Stimulated activated CD4-positive, alpha-beta T cell treated with anti-CD3 and anti-CD28 coated beads, Interleukin-2, amount 100 ng/mL, for 48 hours (primary cell): ENCODE results near the gene ZNHIT2.

ENCODE experiments used
- DNase-seq, 2 donors: peaks; one replicate each; pipeline ENCODE4 v3.0.0-alpha.2; 2020

ZNHIT2 gene

GRCh38 chr11:65067446-65067845 is 50.1 kb downstream of the ZNHIT2 start:
- no peak for DNase-seq

- DNase-seq: no peak
Observed at GRCh38 chr11:65066805-65067291, 50.7 kb downstream of the ZNHIT2 start.
